Measurements from ENCODE around the gene DPP10. TPM values are rescaled to one million over a fixed set of nuclear protein-coding genes. Genes with fewer than 3 reads are reported as not detected.

Gene DPP10
- total RNA-seq, 1 donor = not detected

GRCh38 chr2:114714313-114714712 lies 271.9 kb downstream of the DPP10 start:
- DNase-seq (ENCODE audit: low read depth) = no peak
- TF ChIP-seq, protein P1, sequence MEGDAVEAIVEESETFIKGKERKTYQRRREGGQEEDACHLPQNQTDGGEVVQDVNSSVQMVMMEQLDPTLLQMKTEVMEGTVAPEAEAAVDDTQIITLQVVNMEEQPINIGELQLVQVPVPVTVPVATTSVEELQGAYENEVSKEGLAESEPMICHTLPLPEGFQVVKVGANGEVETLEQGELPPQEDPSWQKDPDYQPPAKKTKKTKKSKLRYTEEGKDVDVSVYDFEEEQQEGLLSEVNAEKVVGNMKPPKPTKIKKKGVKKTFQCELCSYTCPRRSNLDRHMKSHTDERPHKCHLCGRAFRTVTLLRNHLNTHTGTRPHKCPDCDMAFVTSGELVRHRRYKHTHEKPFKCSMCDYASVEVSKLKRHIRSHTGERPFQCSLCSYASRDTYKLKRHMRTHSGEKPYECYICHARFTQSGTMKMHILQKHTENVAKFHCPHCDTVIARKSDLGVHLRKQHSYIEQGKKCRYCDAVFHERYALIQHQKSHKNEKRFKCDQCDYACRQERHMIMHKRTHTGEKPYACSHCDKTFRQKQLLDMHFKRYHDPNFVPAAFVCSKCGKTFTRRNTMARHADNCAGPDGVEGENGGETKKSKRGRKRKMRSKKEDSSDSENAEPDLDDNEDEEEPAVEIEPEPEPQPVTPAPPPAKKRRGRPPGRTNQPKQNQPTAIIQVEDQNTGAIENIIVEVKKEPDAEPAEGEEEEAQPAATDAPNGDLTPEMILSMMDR (IDR thresholded peaks at IDR 0.05; ENCODE audit: insufficient read depth, low read length) = no peak
- H3K4me3 ChIP-seq (ENCODE audit: low read depth, low read length) = no peak overlapping the region

DNA sequence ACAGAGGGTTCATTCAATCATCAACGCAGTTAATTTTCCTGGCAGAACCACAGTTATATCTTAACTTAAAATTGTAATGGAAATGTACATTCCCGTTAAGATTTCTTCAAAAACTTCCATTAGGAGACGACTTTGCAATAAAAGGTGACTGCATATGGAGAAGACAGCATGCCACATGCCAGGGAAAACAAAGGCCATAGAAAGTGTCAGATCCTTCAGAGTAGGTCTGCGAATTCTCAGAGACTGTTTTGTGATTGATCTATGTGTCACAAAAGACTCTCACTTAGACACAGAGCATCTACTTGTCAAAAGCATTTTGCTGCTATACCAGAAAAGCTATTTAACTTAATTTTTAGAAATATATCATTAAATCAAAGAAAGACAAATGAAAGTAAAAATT lies 274.6 kb downstream of the DPP10 start:
- no peak overlapping the region for H3K4me3 ChIP-seq (ENCODE audit: low read depth, low read length)
- DNase-seq (ENCODE audit: low read depth) = no peak
- TF ChIP-seq, protein P1 (IDR thresholded peaks at IDR 0.05; ENCODE audit: insufficient read depth, low read length) = no peak

- DNase-seq (ENCODE audit: low read depth) = no peak
- TF ChIP-seq, protein P1 (IDR thresholded peaks at IDR 0.05; ENCODE audit: insufficient read depth, low read length) = no peak
- no peak overlapping the region for H3K4me3 ChIP-seq (ENCODE audit: low read depth, low read length)
Measured at GRCh38 chr2:114724454-114724853, 282.0 kb downstream of the DPP10 start.

GRCh38 chr2:114727012-114727411 lies 284.6 kb downstream of the DPP10 start:
- no peak for DNase-seq (ENCODE audit: low read depth)
- no peak overlapping the region for H3K4me3 ChIP-seq (ENCODE audit: low read depth, low read length)
- TF ChIP-seq, protein P1 (IDR thresholded peaks at IDR 0.05; ENCODE audit: insufficient read depth, low read length) = no peak

DNA sequence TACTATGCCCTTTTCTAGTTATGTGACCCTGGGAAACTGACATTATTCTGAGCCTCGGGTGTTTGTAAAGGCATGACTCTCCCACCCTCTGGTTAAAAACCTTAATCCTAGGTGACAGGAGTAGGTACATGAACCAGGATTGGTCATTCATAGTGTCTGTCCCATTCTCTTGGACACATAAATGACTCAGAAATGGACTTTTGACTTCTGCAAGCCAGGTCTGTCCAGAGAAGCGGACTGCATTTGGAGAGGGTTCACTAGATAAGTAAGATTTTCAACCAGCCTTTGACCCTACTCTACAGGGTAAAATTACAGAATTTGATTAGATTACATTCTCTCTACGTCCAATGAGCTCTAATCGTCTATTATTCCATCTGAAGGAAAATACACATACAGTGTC lies 285.9 kb downstream of the DPP10 start:
- H3K4me3 ChIP-seq (ENCODE audit: low read depth, low read length) = no peak overlapping the region
- no peak for DNase-seq (ENCODE audit: low read depth)
- TF ChIP-seq, protein P1 (IDR thresholded peaks at IDR 0.05; ENCODE audit: insufficient read depth, low read length) = no peak

DNA sequence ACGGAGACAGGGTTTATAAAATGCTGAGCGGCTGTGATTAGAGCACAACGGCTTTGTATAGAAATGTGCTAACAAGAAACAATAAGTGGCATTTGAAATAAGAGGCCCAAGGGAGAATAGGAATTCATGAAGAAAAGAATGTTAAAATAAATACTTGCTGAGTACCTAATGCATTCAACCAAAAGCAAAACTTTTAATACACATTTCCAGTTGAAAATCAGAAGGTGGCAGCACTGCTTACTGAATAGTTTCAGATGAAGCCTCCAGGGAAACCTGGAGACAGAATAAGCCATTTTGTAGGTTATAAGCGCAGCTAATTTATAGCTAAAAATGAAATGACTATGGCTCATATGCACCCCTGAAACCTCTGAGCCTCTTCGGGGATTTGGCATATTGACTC lies 286.6 kb downstream of the DPP10 start:
- no peak for DNase-seq (ENCODE audit: low read depth)
- H3K4me3 ChIP-seq (ENCODE audit: low read depth, low read length) = no peak overlapping the region
- TF ChIP-seq, protein P1 (IDR thresholded peaks at IDR 0.05; ENCODE audit: insufficient read depth, low read length) = no peak

DNA sequence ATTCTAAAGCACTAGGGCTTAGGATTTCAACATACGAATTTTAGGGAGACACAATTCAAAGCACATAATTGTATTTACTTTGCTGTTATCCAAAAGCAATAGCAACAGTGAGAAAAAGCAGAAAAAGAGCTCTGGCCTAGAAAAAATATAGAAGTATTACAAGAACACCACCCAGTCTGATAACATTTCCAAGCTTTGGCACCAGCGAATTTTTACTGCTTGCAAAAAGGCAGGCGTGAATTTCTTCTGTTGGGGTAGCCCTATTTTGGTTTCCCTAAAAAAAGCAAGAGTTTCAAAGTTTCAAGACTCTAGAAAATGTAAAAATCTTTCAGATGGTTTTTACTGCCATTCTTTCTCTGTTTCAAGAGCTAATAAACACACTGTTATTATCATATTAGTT lies 292.7 kb downstream of the DPP10 start:
- no peak overlapping the region for H3K4me3 ChIP-seq (ENCODE audit: low read depth, low read length)
- no peak for DNase-seq (ENCODE audit: low read depth)
- TF ChIP-seq, protein P1 (IDR thresholded peaks at IDR 0.05; ENCODE audit: insufficient read depth, low read length) = no peak
